ENCODE data around the gene KLK7. TPM values are rescaled to one million over a fixed set of nuclear protein-coding genes. Genes with fewer than 3 reads are reported as not detected.

Gene KLK7
- polyA plus RNA-seq, 1 of the 3 experiments (the other 2 are of a cell fraction): not detected

GRCh38 chr19:51000426-51000825 lies 16.7 kb upstream of the KLK7 start:
- Histone ChIP-seq H3K79me2 (ENCODE audit: insufficient read depth) (no peaks in the 10 kb centered on the region), H3K4me2 (no peak overlapping the region), H3K27me3 (ENCODE audit: insufficient read depth) (peaks cover 20% of the 10 kb centered on the region; the same call in 1 of the 2 replicates), H3F3A (replicated peaks; ENCODE audit: insufficient read depth) (no peaks in the 10 kb centered on the region), H3K9me2 (no peaks in the 10 kb centered on the region), H4K20me1 (ENCODE audit: insufficient read depth) (no peaks in the 10 kb centered on the region), H3K27ac (ENCODE audit: low read depth in 2 of 2, low read length in 1 of 2) (no peak overlapping the region), H3K9ac (no peak overlapping the region), H3K36me3 (replicated peaks in 1 of 2; ENCODE audit: control insufficient read depth in 1 of 2, insufficient read depth in 2 of 2, low read length in 1 of 2) (no peaks in the 10 kb centered on the region), H2AFZ (ENCODE audit: low read depth) (no peak overlapping the region), H3K4me3 (ENCODE audit: low read depth in 2 of 2, low read length in 1 of 2) (no peak overlapping the region), H3K9me3 (no peaks in the 10 kb centered on the region), H3K4me1 (ENCODE audit: control insufficient read depth in 1 of 2, insufficient read depth in 2 of 2, low read depth in 1 of 2, low read length in 1 of 2) (no peaks in the 10 kb centered on the region)
- 11% methylated on average over 6 of the region's 10 CpGs for WGBS (ENCODE audit: low lambda C conversion rate)
- DNase-seq: no peak
- ChIA-PET POLR2A (no interaction called here), CTCF (interaction anchor here (0.8 kb wide), 1 partner anchor 16 kb away, joined by 3 read pairs; no protein-coding TSS in a partner anchor)
- TF ChIP-seq PBX3 (IDR thresholded peaks at IDR 0.05) (no peak), USF2 (IDR thresholded peaks at IDR 0.05; ENCODE audit: borderline replicate concordance, low read depth, low read length) (no peak), CHD2 (IDR thresholded peaks at IDR 0.05; ENCODE audit: low read length, partially characterized antibody) (no peak), IRF3 (IDR thresholded peaks at IDR 0.05; ENCODE audit: low read depth, low read length) (no peak)

- CTCF ChIA-PET: no interaction called here
- no peak for TF ChIP-seq FOXM1 (IDR thresholded peaks at IDR 0.05; ENCODE audit: low read depth)
- TF ChIP-seq TAF1 (IDR thresholded peaks at IDR 0.05; ENCODE audit: borderline replicate concordance, low read depth, low read length): no peak
- TF ChIP-seq GABPA (IDR thresholded peaks at IDR 0.05; ENCODE audit: low read depth): no peak
- no peak for TF ChIP-seq NRF1 (IDR thresholded peaks at IDR 0.05; ENCODE audit: low read depth, low read length)
- TF ChIP-seq PBX3 (IDR thresholded peaks at IDR 0.05): no peak
- TF ChIP-seq RFX5 (IDR thresholded peaks at IDR 0.05; ENCODE audit: low read length): no peak
- TF ChIP-seq USF1 (IDR thresholded peaks at IDR 0.05; ENCODE audit: borderline replicate concordance, low read depth): no peak
- TF ChIP-seq SMC3 (IDR thresholded peaks at IDR 0.05; ENCODE audit: low read depth, low read length): no peak
- TF ChIP-seq YY1 (IDR thresholded peaks at IDR 0.05; ENCODE audit: low read depth): no peak
- no peak for TF ChIP-seq FOXJ3 (CRISPR knock-in tag; IDR thresholded peaks at IDR 0.05)
- no peak for TF ChIP-seq CHD2 (IDR thresholded peaks at IDR 0.05; ENCODE audit: low read length, partially characterized antibody)
- no peak for TF ChIP-seq RAD21 (IDR thresholded peaks at IDR 0.05; ENCODE audit: low read length)
- TF ChIP-seq GATA2 (CRISPR knock-in tag; IDR thresholded peaks at IDR 0.05): no peak
- no peak for TF ChIP-seq RXRA (IDR thresholded peaks at IDR 0.05; ENCODE audit: borderline replicate concordance, low read depth)
- TF ChIP-seq POLR2AphosphoS5 (IDR thresholded peaks at IDR 0.05; ENCODE audit: low read depth, low read length): no peak
- no peak for TF ChIP-seq ELF1 (IDR thresholded peaks at IDR 0.05)
- TF ChIP-seq MAX (IDR thresholded peaks at IDR 0.05; ENCODE audit: low read depth): no peak
- no peak for TF ChIP-seq CTCF (IDR thresholded peaks at IDR 0.05)
- no peak for TF ChIP-seq TEAD4 (IDR thresholded peaks at IDR 0.05; ENCODE audit: borderline replicate concordance, insufficient read depth)
- Histone ChIP-seq H3K79me2 (ENCODE audit: insufficient read depth) (no peaks in the 10 kb centered on the region), H2AFZ (ENCODE audit: low read depth) (no peak overlapping the region), H4K20me1 (ENCODE audit: insufficient read depth) (no peaks in the 10 kb centered on the region), H3K4me2 (no peak overlapping the region), H3K36me3 (replicated peaks in 1 of 2; ENCODE audit: control insufficient read depth in 1 of 2, insufficient read depth in 2 of 2, low read length in 1 of 2) (no peaks in the 10 kb centered on the region), H3K9me3 (no peaks in the 10 kb centered on the region), H3F3A (replicated peaks; ENCODE audit: insufficient read depth) (no peaks in the 10 kb centered on the region), H3K27ac (ENCODE audit: low read depth in 2 of 2, low read length in 1 of 2) (no peak overlapping the region), H3K9me2 (no peaks in the 10 kb centered on the region), H3K9ac (no peak overlapping the region), H3K27me3 (ENCODE audit: insufficient read depth) (peaks cover 20% of the 10 kb centered on the region; the same call in 1 of the 2 replicates), H3K4me3 (ENCODE audit: low read depth in 2 of 2, low read length in 1 of 2) (no peak overlapping the region), H3K4me1 (ENCODE audit: control insufficient read depth in 1 of 2, insufficient read depth in 2 of 2, low read depth in 1 of 2, low read length in 1 of 2) (no peaks in the 10 kb centered on the region)
- 10% methylated on average over 4 of the region's 4 CpGs for WGBS (ENCODE audit: low lambda C conversion rate)
- POLR2A ChIA-PET: no interaction called here
- no peak for DNase-seq
Observed at GRCh38 chr19:50998686-50999085, 15.0 kb upstream of the KLK7 start.

Data from SK-N-SH (cell line).